T-cell (primary cell): Measurements from ENCODE around the gene PARVG. TPM values are rescaled to one million over a fixed set of nuclear protein-coding genes. Genes with fewer than 3 reads are reported as not detected.
A peak's percentile ranks its signal among the peaks of the same experiment; 100 is the strongest.

Experiments
- ATAC-seq, 4 experiments: fragments of 200-7000 bp in 3 of 4; fragments of 150-1000 bp in 1 of 4; cut with Tn5 transposase; replicated peaks in 1 of 4; 1 replicate in 3 of 4; 2 replicates in 1 of 4; pipeline ENCODE4 v1.10.0; 2021; ENCODE audit warnings: moderate library complexity in 3 of 4, mild to moderate bottlenecking in 2 of 4, moderate number of reproducible peaks in 1 of 4
- CTCF ChIA-PET, 2 donors: fragments of 300-600 bp; sonication (Branson Sonifier 250); formaldehyde crosslinking; loops; one replicate each; lab custom pipeline; 2022; ENCODE audit warnings: antibody characterized with exemption in 2 of 2; lab: Charles Lee
- POLR2A ChIA-PET, 2 donors: fragments of 300-600 bp; sonication (Branson Sonifier 250); formaldehyde crosslinking; loops; one replicate each; lab custom pipeline; 2022; ENCODE audit warnings: antibody characterized with exemption in 2 of 2; lab: Charles Lee
- DNase-seq, 35 experiments: peaks; one replicate each; pipeline versions ENCODE4 v3.0.0 to v3.0.0-alpha.2; 2013 to 2023
- H3K27ac ChIP-seq: one replicate; pipeline ENCODE4 v1.5.1; 2013; ENCODE audit warnings: low read length
- H3K27me3 ChIP-seq, 2 experiments: replicated peaks in 1 of 2; 1 replicate in 1 of 2; 2 replicates in 1 of 2; pipeline versions ENCODE4 v1.6.1 to v1.7.0; 2013; ENCODE audit warnings: low read length in 1 of 2, mixed read lengths in 1 of 2; ENCODE audit not compliant: control insufficient read depth in 2 of 2, insufficient read depth in 2 of 2; ENCODE audit errors: extremely low read depth in 1 of 2
- H3K36me3 ChIP-seq, 2 donors: 1 replicate in 1 of 2; 2 replicates in 1 of 2; pipeline versions ENCODE4 v1.6.1 to v1.7.0; 2013; ENCODE audit warnings: low read length in 1 of 2; ENCODE audit not compliant: control insufficient read depth in 2 of 2, insufficient read depth in 1 of 2; ENCODE audit errors: extremely low read depth in 1 of 2
- H3K4me1 ChIP-seq, 2 experiments: 1 replicate in 1 of 2; 2 replicates in 1 of 2; pipeline versions ENCODE4 v1.6.1 to v1.7.0; 2013; ENCODE audit warnings: low read length in 2 of 2, mixed read lengths in 1 of 2; ENCODE audit not compliant: insufficient read depth in 2 of 2, control insufficient read depth in 1 of 2; ENCODE audit errors: extremely low read depth in 1 of 2
- H3K4me3 ChIP-seq, 2 donors: 1 replicate in 1 of 2; 2 replicates in 1 of 2; pipeline versions ENCODE4 v1.5.1 to v1.7.0; 2013; ENCODE audit warnings: mild to moderate bottlenecking in 2 of 2, low read length in 1 of 2, moderate library complexity in 1 of 2; ENCODE audit not compliant: control insufficient read depth in 1 of 2; ENCODE audit errors: extremely low read depth in 1 of 2
- H3K9me3 ChIP-seq: 2 replicates; pipeline ENCODE4 v1.7.0; 2013
- H3K27ac Mint-ChIP-seq, 2 donors: one replicate each; pipeline ENCODE4 v1.8.0; 2020 to 2021; ENCODE audit warnings: mild to moderate bottlenecking in 2 of 2, mixed read lengths in 2 of 2
- H3K27me3 Mint-ChIP-seq, 2 donors: one replicate each; pipeline ENCODE4 v1.8.0; 2021 to 2022; ENCODE audit warnings: mixed read lengths in 2 of 2
- H3K36me3 Mint-ChIP-seq: one replicate; pipeline ENCODE4 v1.8.0; 2021; ENCODE audit warnings: mixed read lengths
- H3K4me1 Mint-ChIP-seq, 3 donors: one replicate each; pipeline ENCODE4 v1.8.0; 2020 to 2022; ENCODE audit warnings: mixed read lengths in 3 of 3, mild to moderate bottlenecking in 1 of 3
- H3K4me3 Mint-ChIP-seq, 3 donors: one replicate each; pipeline ENCODE4 v1.8.0; 2020 to 2022; ENCODE audit warnings: mild to moderate bottlenecking in 3 of 3, mixed read lengths in 3 of 3, moderate library complexity in 3 of 3
- H3K9me3 Mint-ChIP-seq, 3 donors: one replicate each; pipeline ENCODE4 v1.8.0; 2020 to 2022; ENCODE audit warnings: mixed read lengths in 3 of 3
- WGBS: methylation state at CpG from one replicate; pipeline ENCODE4 v1.1.5; 2013; ENCODE audit warnings: missing lambda C conversion rate; ENCODE audit not compliant: insufficient coverage; 5-methylcytosine and 5-hydroxymethylcytosine counted together
- total RNA-seq, 35 experiments: library from RNA in 6 of 35; stranded (reverse) in 6 of 35; fragments of 120-200 nt in 1 of 35; gene quantifications; one replicate each; pipeline versions ENCODE4 v1.2.1 to v1.2.4 and lab custom pipeline; 2013 to 2026

PARVG gene
- total RNA-seq, 5 donors from 2014 or later (not counting 1 experiment from before 2014, with no cell fraction given): 153 to 236 (median 197) TPM

DNA sequence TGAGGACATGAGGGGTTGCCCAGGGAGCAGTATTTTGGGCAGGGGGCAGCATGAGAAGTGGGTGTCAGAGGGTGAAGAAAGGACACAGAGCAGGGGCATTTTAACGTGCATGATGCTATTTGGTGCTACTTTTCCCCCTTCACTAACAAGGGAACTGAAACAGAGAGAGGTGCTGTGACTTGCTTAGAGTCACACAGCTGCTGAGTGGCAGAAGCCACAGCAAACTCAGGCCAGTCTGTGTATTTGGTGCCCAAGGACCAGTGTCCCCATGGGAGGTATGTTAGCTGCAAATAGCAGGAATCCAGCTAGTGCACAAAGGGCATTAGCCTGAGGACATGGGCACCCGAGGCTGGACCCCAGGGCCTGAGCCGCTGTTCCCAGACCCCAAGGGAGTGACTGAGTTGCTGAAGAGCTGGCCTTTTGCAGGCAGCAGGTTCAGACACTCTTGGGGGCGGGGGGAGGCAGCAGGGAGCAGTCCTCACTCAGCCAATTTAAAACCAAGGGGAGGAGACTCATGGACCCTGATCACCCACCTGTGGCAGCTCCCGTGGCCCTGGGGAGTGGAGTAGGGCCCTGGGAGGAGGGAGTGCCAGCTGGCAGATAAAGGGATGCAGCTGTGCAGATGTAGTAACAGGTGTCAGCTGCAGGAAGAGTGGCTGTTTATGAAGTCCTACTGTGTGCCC is 14.6 kb downstream of the PARVG start:
- no peak overlapping the region for H3K27ac Mint-ChIP-seq

DNA sequence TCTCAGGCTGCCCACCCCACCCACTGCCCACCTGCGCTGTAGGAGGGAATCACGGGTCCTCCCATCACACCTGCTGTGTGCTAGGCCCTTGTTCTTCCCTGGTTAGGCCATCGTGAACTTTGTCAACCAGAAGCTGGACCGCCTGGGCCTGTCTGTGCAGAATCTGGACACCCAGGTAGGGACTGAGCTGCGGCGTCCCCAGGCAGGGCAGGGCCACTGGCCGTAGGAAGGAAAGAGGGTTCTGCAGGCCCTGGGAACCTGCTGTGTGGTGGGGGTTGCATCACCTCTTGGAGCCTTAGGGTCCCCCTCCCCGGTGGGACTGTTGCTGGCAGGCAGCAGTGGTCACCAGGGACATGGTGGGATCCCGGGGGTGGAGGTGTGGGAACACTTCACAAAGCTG is 15.5 kb downstream of the PARVG start:
- Mint-ChIP-seq H3K9me3 (no peaks in the 10 kb centered on the region), H3K27ac (no peak overlapping the region), H3K27me3 (no peaks in the 10 kb centered on the region), H3K36me3 (peaks cover 53% of the 10 kb centered on the region), H3K4me1 (peaks cover 30 to 50% (median 41%) of the 10 kb centered on the region in 3 donors), H3K4me3 (no peak overlapping the region)
- Histone ChIP-seq H3K9me3 (no peaks in the 10 kb centered on the region), H3K27me3 (no peaks in the 10 kb centered on the region), H3K27ac (no peak overlapping the region), H3K4me3 (no peak overlapping the region), H3K4me1 (peaks cover 12 to 49% of the 10 kb centered on the region in 2 experiments), H3K36me3 (peaks cover 23 to 53% of the 10 kb centered on the region in 2 donors)
- 95% methylated on average over 4 of the region's 9 CpGs for WGBS
- POLR2A ChIA-PET: no interaction called here
- no peak for ATAC-seq
- no peak for DNase-seq
- CTCF ChIA-PET: no interaction called here

More for the DNA sequence above, 14.6 kb downstream of the PARVG start:
- no peak overlapping the region for H3K27ac ChIP-seq
- no peaks in the 10 kb centered on the region for H3K27me3 Mint-ChIP-seq
- H3K27me3 ChIP-seq: no peaks in the 10 kb centered on the region
- H3K9me3 ChIP-seq: no peaks in the 10 kb centered on the region
- no peak overlapping the region for H3K4me3 Mint-ChIP-seq
- WGBS: 100% methylated on average over 1 of the region's 5 CpGs
- H3K4me1 Mint-ChIP-seq: peaks cover 30 to 55% (median 36%) of the 10 kb centered on the region in 3 donors
- H3K4me3 ChIP-seq: no peak overlapping the region
- ATAC-seq: no peak
- H3K36me3 ChIP-seq: peaks cover 22 to 44% of the 10 kb centered on the region in 2 donors
- POLR2A ChIA-PET: no interaction called here
- no peak for DNase-seq
- no peaks in the 10 kb centered on the region for H3K9me3 Mint-ChIP-seq
- CTCF ChIA-PET: no interaction called here
- H3K36me3 Mint-ChIP-seq: peaks cover 44% of the 10 kb centered on the region
- H3K4me1 ChIP-seq: peaks cover 12 to 50% of the 10 kb centered on the region in 2 experiments

DNA sequence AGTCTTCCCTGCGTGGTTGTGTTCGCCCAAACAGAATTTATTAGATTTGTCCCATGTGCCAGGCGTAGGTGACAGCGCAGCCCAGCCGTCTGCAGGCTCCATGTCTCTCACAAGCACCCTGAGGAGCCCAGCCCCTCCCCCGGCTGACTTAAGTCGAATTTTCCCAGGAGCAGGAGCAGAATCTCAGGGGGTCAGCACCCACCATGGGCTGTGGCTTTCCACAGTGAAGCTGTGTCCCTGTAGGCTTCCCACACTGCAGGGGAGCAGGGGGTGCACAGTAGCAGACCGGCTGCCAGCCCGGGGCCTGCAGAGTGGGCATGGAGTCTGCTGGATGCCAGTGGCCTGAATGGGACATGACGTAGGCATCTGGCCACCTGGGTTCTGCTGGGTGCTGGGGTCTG is 16.0 kb downstream of the PARVG start:
- Mint-ChIP-seq H3K36me3 (peaks cover 51% of the 10 kb centered on the region), H3K27me3 (no peaks in the 10 kb centered on the region), H3K4me3 (no peak overlapping the region), H3K4me1 (peaks cover 30 to 45% (median 40%) of the 10 kb centered on the region in 3 donors), H3K9me3 (no peaks in the 10 kb centered on the region), H3K27ac (no peak overlapping the region)
- POLR2A ChIA-PET: no interaction called here
- no peaks in the 10 kb centered on the region for H3K9me3 ChIP-seq
- H3K27me3 ChIP-seq: no peaks in the 10 kb centered on the region
- ATAC-seq (no peak), DNase-seq (no peak)
- H3K4me3 ChIP-seq: no peak overlapping the region
- H3K27ac ChIP-seq: no peak overlapping the region
- H3K36me3 ChIP-seq: peaks cover 28 to 58% of the 10 kb centered on the region in 2 donors
- H3K4me1 ChIP-seq: peaks cover 12 to 44% of the 10 kb centered on the region in 2 experiments
- CTCF ChIA-PET: no interaction called here
- WGBS: 96% methylated on average over 10 of the region's 10 CpGs

DNA sequence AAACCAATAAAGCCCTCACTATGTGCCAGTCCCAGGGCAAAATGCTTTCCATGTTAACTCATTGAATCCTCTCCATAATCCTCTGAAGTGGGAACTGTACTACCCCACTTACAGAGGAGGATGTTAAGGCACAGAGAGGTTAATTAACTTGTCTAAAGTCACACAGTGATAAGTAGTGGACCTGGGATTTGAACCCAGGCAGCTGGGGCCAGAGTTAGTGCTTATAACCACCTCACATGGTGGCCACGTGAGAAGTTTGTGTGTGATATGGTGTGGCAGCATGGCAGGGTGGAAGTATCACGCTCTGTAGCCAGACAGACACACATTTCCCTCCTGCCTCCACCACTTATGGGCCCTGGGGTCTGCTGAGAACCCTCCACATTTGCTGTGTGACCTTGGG is 16.5 kb downstream of the PARVG start:
- no peak overlapping the region for H3K27ac ChIP-seq
- H3K9me3 Mint-ChIP-seq: no peaks in the 10 kb centered on the region
- no peaks in the 10 kb centered on the region for H3K27me3 ChIP-seq
- WGBS: no CpG with 5 or more reads among the region's 2 CpGs
- no peak overlapping the region for H3K4me3 Mint-ChIP-seq
- H3K9me3 ChIP-seq: no peaks in the 10 kb centered on the region
- no peak overlapping the region for H3K27ac Mint-ChIP-seq
- peaks cover 55% of the 10 kb centered on the region for H3K36me3 Mint-ChIP-seq
- peaks cover 30 to 43% (median 40%) of the 10 kb centered on the region in 3 donors for H3K4me1 Mint-ChIP-seq
- H3K4me3 ChIP-seq: no peak overlapping the region
- H3K36me3 ChIP-seq: peaks cover 30 to 62% of the 10 kb centered on the region in 2 donors
- H3K27me3 Mint-ChIP-seq: no peaks in the 10 kb centered on the region
- H3K4me1 ChIP-seq: peaks cover 12 to 40% of the 10 kb centered on the region in 2 experiments
- ChIA-PET CTCF (no interaction called here), POLR2A (no interaction called here)
- ATAC-seq: no peak
- no peak for DNase-seq

DNA sequence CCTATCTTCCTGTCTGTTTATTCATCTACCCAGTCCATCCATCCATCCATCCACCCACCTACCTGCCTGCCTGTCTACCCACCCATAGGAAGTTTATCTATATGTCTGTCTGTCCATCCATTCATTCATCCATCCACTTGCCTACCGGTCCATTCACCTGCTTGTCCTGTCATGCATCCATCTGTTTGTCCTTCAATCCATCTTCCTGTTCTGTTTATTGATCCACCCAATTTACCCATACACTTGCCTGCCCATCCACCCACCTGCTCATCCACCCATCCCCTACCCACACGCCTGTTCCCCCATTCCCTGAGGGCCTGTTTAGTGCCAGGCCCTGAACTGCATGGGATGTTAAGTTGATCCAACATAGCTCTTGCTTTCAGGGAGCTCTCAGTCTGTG is 18.4 kb downstream of the PARVG start:
- 100% methylated on average over 2 of the region's 2 CpGs for WGBS
- Mint-ChIP-seq H3K27ac (peak overlapping the region; percentile 16 to 20), H3K4me1 (peaks cover 19 to 27% (median 27%) of the 10 kb centered on the region in 3 donors), H3K9me3 (no peaks in the 10 kb centered on the region), H3K4me3 (no peak overlapping the region), H3K36me3 (peaks cover 59% of the 10 kb centered on the region), H3K27me3 (no peaks in the 10 kb centered on the region)
- H3K27me3 ChIP-seq: no peaks in the 10 kb centered on the region
- H3K9me3 ChIP-seq: no peaks in the 10 kb centered on the region
- ChIA-PET CTCF (interaction anchor here in 1 of 2 donors (0.9 kb wide), 1 partner anchor 57 kb away, joined by 3 read pairs; no protein-coding TSS in a partner anchor), POLR2A (no interaction called here)
- ATAC-seq (no peak), DNase-seq (no peak)
- peaks cover 0 to 22% of the 10 kb centered on the region in 2 experiments for H3K4me1 ChIP-seq
- no peak overlapping the region for H3K4me3 ChIP-seq
- H3K36me3 ChIP-seq: peaks cover 31 to 66% of the 10 kb centered on the region in 2 donors
- no peak overlapping the region for H3K27ac ChIP-seq

DNA sequence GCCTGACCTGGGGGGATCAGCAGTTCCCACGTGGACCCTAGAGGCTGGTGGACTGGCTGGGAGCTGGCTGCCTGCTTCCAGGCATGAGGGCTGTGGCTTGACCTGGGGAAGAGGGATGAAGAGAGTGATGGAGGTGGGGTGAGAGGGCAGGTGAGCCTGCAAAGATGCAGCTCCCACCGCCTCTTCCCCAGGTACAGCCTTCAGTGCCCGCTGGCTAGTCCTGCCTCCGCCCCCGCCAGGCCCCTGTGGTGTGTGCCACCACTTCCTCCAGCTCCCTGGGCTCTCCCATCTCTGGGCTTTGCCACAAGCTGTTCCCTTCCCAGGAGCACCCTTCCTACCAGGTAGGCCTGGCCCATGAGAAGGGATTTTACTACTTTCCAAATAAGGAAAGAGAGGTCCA is 19.1 kb downstream of the PARVG start:
- Histone ChIP-seq H3K4me3 (no peak overlapping the region), H3K9me3 (no peaks in the 10 kb centered on the region), H3K27ac (no peak overlapping the region), H3K27me3 (no peaks in the 10 kb centered on the region), H3K4me1 (peaks cover 0 to 22% of the 10 kb centered on the region in 2 experiments), H3K36me3 (peaks cover 31 to 65% of the 10 kb centered on the region in 2 donors)
- H3K4me3 Mint-ChIP-seq: no peak overlapping the region
- H3K9me3 Mint-ChIP-seq: no peaks in the 10 kb centered on the region
- peaks cover 12 to 20% (median 20%) of the 10 kb centered on the region in 3 donors for H3K4me1 Mint-ChIP-seq
- ChIA-PET CTCF (interaction anchor here in 1 of 2 donors (0.5 to 0.9 kb wide), 2 partner anchors 58 to 285 kb away, joined by 3 read pairs; no protein-coding TSS in a partner anchor), POLR2A (no interaction called here)
- WGBS: 95% methylated on average over 4 of the region's 5 CpGs
- no peak for DNase-seq
- H3K36me3 Mint-ChIP-seq: peaks cover 53% of the 10 kb centered on the region
- no peaks in the 10 kb centered on the region for H3K27me3 Mint-ChIP-seq
- ATAC-seq: no peak
- no peak overlapping the region for H3K27ac Mint-ChIP-seq
